ENCODE measurements around the gene SLC25A24.
"Not testable (repeated sequence)": the region's sequence is repeated elsewhere in the genome, so short reads cannot be mapped to it uniquely, and the experiment has no call there.

SLC25A24 gene

GRCh38 chr1:108199781-108200686 is at the start of gene SLC25A24:
Gene SLC25A24 (minus strand): TSS chr1:108200343. CDS start chr1:108200138, 205 bp downstream.
- TF ChIP-seq EZH2 (IDR thresholded peaks at IDR 0.05; ENCODE audit: borderline replicate concordance, low read depth, low read length, severe bottlenecking) (no peak), CTCF (IDR thresholded peaks at IDR 0.05; ENCODE audit: borderline replicate concordance, extremely low read depth, low read length, poor library complexity, severe bottlenecking) (no peak)
- ATAC-seq (ENCODE audit: insufficient read depth, low read depth) (peak; percentile 93), DNase-seq (peak; percentile 86)
- peak within 1 kb of the TSS; percentile 72 for H3K27ac ChIP-seq (ENCODE audit: low read length)
- H2AFZ ChIP-seq (ENCODE audit: low read depth, low read length): peak within 1 kb of the TSS; percentile 98
- no peaks in the 10 kb centered on the region for H3K27me3 ChIP-seq (ENCODE audit: insufficient read depth, low read length, poor library complexity)
- no peaks in the 10 kb centered on the region for H4K20me1 ChIP-seq (ENCODE audit: insufficient read depth, low read length)
- H3K4me1 ChIP-seq (ENCODE audit: insufficient read depth, low read length): peaks cover 35% of the 10 kb centered on the region
- peaks cover 38% of the 10 kb centered on the region for H3K79me2 ChIP-seq (ENCODE audit: insufficient read depth, low read length)
- peak within 1 kb of the TSS; percentile 99 for H3K4me2 ChIP-seq (ENCODE audit: insufficient read depth, low read length)
- H3K9me3 ChIP-seq (ENCODE audit: insufficient read depth, low read length, severe bottlenecking): no peaks in the 10 kb centered on the region
- H3K4me3 ChIP-seq (ENCODE audit: low read depth in 1 of 2, low read length in 2 of 2): peak within 1 kb of the TSS; percentile 52 to 79
- H3K9ac ChIP-seq (ENCODE audit: low read depth, low read length): peak within 1 kb of the TSS; percentile 81
- peaks cover 24% of the 10 kb centered on the region for H3K36me3 ChIP-seq (ENCODE audit: insufficient read depth, low read length)

GRCh38 chr1:108243976-108244375 is 43.8 kb upstream of the SLC25A24 start, which contains the start of gene NBPF4:
Gene NBPF4 (minus strand): TSS chr1:108244076. CDS start chr1:108243761, 315 bp downstream.
- not testable (repeated sequence) for H3K27me3 ChIP-seq (ENCODE audit: insufficient read depth, low read length, poor library complexity); ATAC-seq (ENCODE audit: insufficient read depth, low read depth); H3K4me3 ChIP-seq (ENCODE audit: low read depth in 1 of 2, low read length in 2 of 2); H3K36me3 ChIP-seq (ENCODE audit: insufficient read depth, low read length); H3K9me3 ChIP-seq (ENCODE audit: insufficient read depth, low read length, severe bottlenecking); H3K79me2 ChIP-seq (ENCODE audit: insufficient read depth, low read length); H3K27ac ChIP-seq (ENCODE audit: low read length); H2AFZ ChIP-seq (ENCODE audit: low read depth, low read length); H4K20me1 ChIP-seq (ENCODE audit: insufficient read depth, low read length); H3K4me2 ChIP-seq (ENCODE audit: insufficient read depth, low read length); H3K9ac ChIP-seq (ENCODE audit: low read depth, low read length); H3K4me1 ChIP-seq (ENCODE audit: insufficient read depth, low read length); DNase-seq

GRCh38 chr1:108239426-108239825 is 39.3 kb upstream of the SLC25A24 start:
- H4K20me1 ChIP-seq (ENCODE audit: insufficient read depth, low read length); H3K9me3 ChIP-seq (ENCODE audit: insufficient read depth, low read length, severe bottlenecking); H3K79me2 ChIP-seq (ENCODE audit: insufficient read depth, low read length); H3K27ac ChIP-seq (ENCODE audit: low read length); H3K27me3 ChIP-seq (ENCODE audit: insufficient read depth, low read length, poor library complexity); ATAC-seq (ENCODE audit: insufficient read depth, low read depth); H3K36me3 ChIP-seq (ENCODE audit: insufficient read depth, low read length); DNase-seq; H2AFZ ChIP-seq (ENCODE audit: low read depth, low read length); H3K9ac ChIP-seq (ENCODE audit: low read depth, low read length); H3K4me2 ChIP-seq (ENCODE audit: insufficient read depth, low read length); H3K4me3 ChIP-seq (ENCODE audit: low read depth in 1 of 2, low read length in 2 of 2); H3K4me1 ChIP-seq (ENCODE audit: insufficient read depth, low read length): not testable (repeated sequence)

GRCh38 chr1:108235308-108235707 is 35.2 kb upstream of the SLC25A24 start:
- not testable (repeated sequence) for H3K27me3 ChIP-seq (ENCODE audit: insufficient read depth, low read length, poor library complexity); H4K20me1 ChIP-seq (ENCODE audit: insufficient read depth, low read length); H3K4me1 ChIP-seq (ENCODE audit: insufficient read depth, low read length); H3K27ac ChIP-seq (ENCODE audit: low read length); H3K9ac ChIP-seq (ENCODE audit: low read depth, low read length); H3K36me3 ChIP-seq (ENCODE audit: insufficient read depth, low read length); H3K4me2 ChIP-seq (ENCODE audit: insufficient read depth, low read length); ATAC-seq (ENCODE audit: insufficient read depth, low read depth); H3K9me3 ChIP-seq (ENCODE audit: insufficient read depth, low read length, severe bottlenecking); H3K4me3 ChIP-seq (ENCODE audit: low read depth in 1 of 2, low read length in 2 of 2); DNase-seq; H3K79me2 ChIP-seq (ENCODE audit: insufficient read depth, low read length); H2AFZ ChIP-seq (ENCODE audit: low read depth, low read length)

GRCh38 chr1:108232183-108232582 is 32.0 kb upstream of the SLC25A24 start:
- H3K36me3 ChIP-seq (ENCODE audit: insufficient read depth, low read length); H3K27me3 ChIP-seq (ENCODE audit: insufficient read depth, low read length, poor library complexity); H3K4me2 ChIP-seq (ENCODE audit: insufficient read depth, low read length); DNase-seq; ATAC-seq (ENCODE audit: insufficient read depth, low read depth); H3K79me2 ChIP-seq (ENCODE audit: insufficient read depth, low read length); H3K4me3 ChIP-seq (ENCODE audit: low read depth in 1 of 2, low read length in 2 of 2); H4K20me1 ChIP-seq (ENCODE audit: insufficient read depth, low read length); H3K27ac ChIP-seq (ENCODE audit: low read length); H3K4me1 ChIP-seq (ENCODE audit: insufficient read depth, low read length); H3K9me3 ChIP-seq (ENCODE audit: insufficient read depth, low read length, severe bottlenecking); H2AFZ ChIP-seq (ENCODE audit: low read depth, low read length); H3K9ac ChIP-seq (ENCODE audit: low read depth, low read length): not testable (repeated sequence)

GRCh38 chr1:108229976-108230375 is 29.8 kb upstream of the SLC25A24 start:
- H3K4me1 ChIP-seq (ENCODE audit: insufficient read depth, low read length); ATAC-seq (ENCODE audit: insufficient read depth, low read depth); H3K27me3 ChIP-seq (ENCODE audit: insufficient read depth, low read length, poor library complexity); H3K4me3 ChIP-seq (ENCODE audit: low read depth in 1 of 2, low read length in 2 of 2); H3K4me2 ChIP-seq (ENCODE audit: insufficient read depth, low read length); H3K9ac ChIP-seq (ENCODE audit: low read depth, low read length); H2AFZ ChIP-seq (ENCODE audit: low read depth, low read length); H3K9me3 ChIP-seq (ENCODE audit: insufficient read depth, low read length, severe bottlenecking); DNase-seq; H3K27ac ChIP-seq (ENCODE audit: low read length); H3K36me3 ChIP-seq (ENCODE audit: insufficient read depth, low read length); H4K20me1 ChIP-seq (ENCODE audit: insufficient read depth, low read length); H3K79me2 ChIP-seq (ENCODE audit: insufficient read depth, low read length): not testable (repeated sequence)

GRCh38 chr1:108227772-108228171 is 27.6 kb upstream of the SLC25A24 start:
- not testable (repeated sequence) for H3K9me3 ChIP-seq (ENCODE audit: insufficient read depth, low read length, severe bottlenecking); H3K36me3 ChIP-seq (ENCODE audit: insufficient read depth, low read length); H4K20me1 ChIP-seq (ENCODE audit: insufficient read depth, low read length); H3K27ac ChIP-seq (ENCODE audit: low read length); H3K9ac ChIP-seq (ENCODE audit: low read depth, low read length); ATAC-seq (ENCODE audit: insufficient read depth, low read depth); H3K4me3 ChIP-seq (ENCODE audit: low read depth in 1 of 2, low read length in 2 of 2); DNase-seq; H3K4me2 ChIP-seq (ENCODE audit: insufficient read depth, low read length); H3K27me3 ChIP-seq (ENCODE audit: insufficient read depth, low read length, poor library complexity); H3K4me1 ChIP-seq (ENCODE audit: insufficient read depth, low read length); H3K79me2 ChIP-seq (ENCODE audit: insufficient read depth, low read length); H2AFZ ChIP-seq (ENCODE audit: low read depth, low read length)

All from DND-41 (cell line).